Chondrocyte (in vitro differentiated cells): ENCODE measurements around the gene MED29. TPM values are rescaled to one million over a fixed set of nuclear protein-coding genes. Genes with fewer than 3 reads are reported as not detected.

Experiments
- DNase-seq: peaks from one replicate; pipeline ENCODE4 v3.0.0; 2021; ENCODE audit warnings: mixed read lengths, low spot score
- H3K27ac Mint-ChIP-seq: one replicate; pipeline ENCODE4 v1.8.0; 2021; ENCODE audit warnings: mild to moderate bottlenecking, moderate library complexity, mixed read lengths; ENCODE audit not compliant: unreplicated experiment
- H3K27me3 Mint-ChIP-seq: 2 replicates; pipeline ENCODE4 v1.8.0; 2021; ENCODE audit warnings: low read depth, mixed read lengths
- H3K36me3 Mint-ChIP-seq: 2 replicates; pipeline ENCODE4 v1.8.0; 2021; ENCODE audit warnings: low read depth, mixed read lengths
- H3K4me1 Mint-ChIP-seq: 2 replicates; pipeline ENCODE4 v1.8.0; 2021; ENCODE audit warnings: low read depth, mild to moderate bottlenecking, mixed read lengths
- H3K4me3 Mint-ChIP-seq: one replicate; pipeline ENCODE4 v1.8.0; 2021; ENCODE audit warnings: mild to moderate bottlenecking, moderate library complexity, mixed read lengths; ENCODE audit not compliant: unreplicated experiment
- H3K9me3 Mint-ChIP-seq: 2 replicates; pipeline ENCODE4 v1.8.0; 2021; ENCODE audit warnings: low read depth, mixed read lengths
- CTCF ChIP-seq: fragments of 200-600 bp; sonication (generic); IDR thresholded peaks from 2 replicates; pipeline ENCODE4 v1.5.0; 2021; ENCODE audit warnings: antibody characterized with exemption, mild to moderate bottlenecking, moderate library complexity
- total RNA-seq: library from RNA; stranded (reverse); gene quantifications from 3 replicates; pipeline ENCODE4 v1.2.1, GENCODE V29; 2021

MED29 gene
- total RNA-seq, 1 donor from 2014 or later: 28.7 TPM

- Mint-ChIP-seq H3K4me3 (no peak overlapping the region), H3K27me3 (no peaks in the 10 kb centered on the region), H3K9me3 (no peaks in the 10 kb centered on the region), H3K27ac (no peak overlapping the region), H3K4me1 (no peaks in the 10 kb centered on the region), H3K36me3 (peaks cover 40% of the 10 kb centered on the region)
- DNase-seq: no peak
- TF ChIP-seq CTCF: no peak
Observed at GRCh38 chr19:39355253-39355652, 35.9 kb upstream of the MED29 start.

GRCh38 chr19:39356073-39356472, 35.1 kb upstream of the MED29 start:
- no peak overlapping the region for H3K4me3 Mint-ChIP-seq
- TF ChIP-seq CTCF: no peak
- no peak for DNase-seq
- H3K36me3 Mint-ChIP-seq: peaks cover 41% of the 10 kb centered on the region
- H3K4me1 Mint-ChIP-seq: no peaks in the 10 kb centered on the region
- H3K27ac Mint-ChIP-seq: no peak overlapping the region
- no peaks in the 10 kb centered on the region for H3K9me3 Mint-ChIP-seq
- H3K27me3 Mint-ChIP-seq: no peaks in the 10 kb centered on the region

- H3K9me3 Mint-ChIP-seq: no peaks in the 10 kb centered on the region
- no peak for TF ChIP-seq CTCF
- no peaks in the 10 kb centered on the region for H3K4me1 Mint-ChIP-seq
- no peak for DNase-seq
- H3K36me3 Mint-ChIP-seq: peaks cover 41% of the 10 kb centered on the region
- no peak overlapping the region for H3K27ac Mint-ChIP-seq
- no peaks in the 10 kb centered on the region for H3K27me3 Mint-ChIP-seq
- no peak overlapping the region for H3K4me3 Mint-ChIP-seq
Observed at GRCh38 chr19:39356647-39357046, 34.5 kb upstream of the MED29 start.

GRCh38 chr19:39359026-39359425, 32.2 kb upstream of the MED29 start:
- Mint-ChIP-seq H3K27ac (no peak overlapping the region), H3K9me3 (no peaks in the 10 kb centered on the region)

GRCh38 chr19:39360599-39360998, 30.6 kb upstream of the MED29 start:
- TF ChIP-seq CTCF: no peak
- Mint-ChIP-seq H3K36me3 (peaks cover 35% of the 10 kb centered on the region), H3K4me3 (no peak overlapping the region), H3K27ac (no peak overlapping the region), H3K9me3 (no peaks in the 10 kb centered on the region), H3K4me1 (peaks cover 15% of the 10 kb centered on the region), H3K27me3 (no peaks in the 10 kb centered on the region)
- no peak for DNase-seq

More at GRCh38 chr19:39359026-39359425, 32.2 kb upstream of the MED29 start:
- no peak for TF ChIP-seq CTCF
- H3K4me3 Mint-ChIP-seq: no peak overlapping the region
- DNase-seq: no peak
- no peaks in the 10 kb centered on the region for H3K27me3 Mint-ChIP-seq
- peaks cover 37% of the 10 kb centered on the region for H3K36me3 Mint-ChIP-seq
- H3K4me1 Mint-ChIP-seq: peaks cover 15% of the 10 kb centered on the region
